ENCODE measurements around the gene RASA3.
"Not testable (repeated sequence)": the region's sequence is repeated elsewhere in the genome, so short reads cannot be mapped to it uniquely, and the experiment has no call there.

RASA3 gene

GRCh38 chr13:113996081-113996911 is 136.1 kb downstream of the RASA3 start:
- no peak for DNase-seq

GRCh38 chr13:113995051-113995601 is 137.3 kb downstream of the RASA3 start:
- no peak for DNase-seq

DNA sequence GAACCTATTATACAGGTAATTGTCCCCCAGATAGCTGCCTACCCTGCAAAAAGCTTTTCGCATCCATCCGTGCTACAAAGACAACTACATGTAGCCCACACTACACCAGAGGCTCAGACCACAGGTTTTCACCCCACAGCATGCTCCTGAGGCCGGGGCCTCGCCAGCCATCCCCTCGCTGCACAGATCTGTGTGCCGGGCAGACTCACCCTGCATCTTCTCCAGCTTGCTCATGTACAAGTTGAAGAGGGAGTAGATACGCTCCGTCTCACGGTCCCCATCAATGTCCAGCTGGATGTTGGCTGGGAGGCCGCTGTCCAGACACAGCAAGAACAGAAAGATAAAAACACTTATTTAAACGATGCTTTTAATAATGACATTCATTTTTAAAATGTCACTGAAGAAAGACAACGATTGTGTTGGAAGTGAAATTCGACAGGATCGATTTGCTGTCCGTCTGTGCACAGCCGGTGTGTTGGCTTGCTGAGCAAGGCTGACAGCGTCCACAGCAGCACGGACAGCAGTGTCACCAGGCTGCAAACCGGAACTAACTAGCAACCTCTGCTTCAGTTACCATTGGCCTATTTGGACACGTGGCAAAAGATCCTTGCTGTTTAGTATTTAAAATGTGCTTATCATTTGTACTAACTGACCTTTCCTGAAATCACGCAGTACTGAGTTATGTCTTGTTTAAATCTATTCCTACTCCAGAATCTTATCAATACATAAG is 140.0 kb downstream of the RASA3 start:
- no peak for DNase-seq

DNA sequence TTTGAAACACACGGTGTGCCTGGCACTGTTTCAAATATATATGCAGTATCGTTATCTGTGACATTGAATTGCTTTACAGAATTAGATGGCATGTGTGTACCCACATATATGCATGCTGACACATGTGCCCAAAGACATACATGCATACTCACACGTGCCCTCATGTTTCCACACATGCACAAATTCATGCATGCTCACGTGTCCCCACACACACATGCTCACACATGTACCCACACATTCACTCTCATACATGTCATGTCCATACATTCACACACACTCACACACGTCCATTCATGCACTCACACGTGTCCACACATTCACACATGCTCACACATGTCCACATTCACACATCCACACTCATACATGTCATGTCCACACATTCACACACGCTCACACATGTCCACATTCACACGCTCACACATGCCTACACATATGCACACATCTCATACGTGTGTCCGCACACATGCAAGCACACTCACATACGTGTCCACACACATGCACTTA is 140.7 kb downstream of the RASA3 start:
- DNase-seq = no peak

- DNase-seq = no peak
Observed at GRCh38 chr13:113991191-113991669, 141.2 kb downstream of the RASA3 start.

DNA sequence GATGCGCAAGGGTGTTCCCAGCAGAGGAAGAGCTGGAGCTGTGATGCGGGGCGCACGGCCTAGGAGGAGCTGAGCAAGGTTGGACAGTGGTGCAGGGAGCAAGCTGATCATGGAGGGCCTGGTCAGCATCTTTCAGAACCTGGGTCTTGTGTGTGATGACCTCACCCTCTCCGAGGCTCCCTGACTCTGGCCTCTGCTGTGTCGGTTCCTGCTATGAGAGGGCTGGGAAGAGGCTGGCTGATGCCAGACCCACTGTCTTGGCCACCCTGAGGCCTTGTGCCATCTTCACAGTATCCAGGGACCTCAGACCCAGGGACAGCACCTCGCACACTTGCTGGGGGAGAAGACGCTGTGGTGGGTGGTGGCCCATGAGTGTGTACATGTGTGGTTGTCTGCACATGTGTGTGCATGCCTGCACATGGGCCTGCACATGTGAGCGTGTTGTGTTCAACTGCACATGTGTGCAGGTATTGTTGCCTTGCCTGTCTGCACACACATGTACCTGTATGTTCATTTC is 142.0 kb downstream of the RASA3 start:
- DNase-seq = no peak

DNA sequence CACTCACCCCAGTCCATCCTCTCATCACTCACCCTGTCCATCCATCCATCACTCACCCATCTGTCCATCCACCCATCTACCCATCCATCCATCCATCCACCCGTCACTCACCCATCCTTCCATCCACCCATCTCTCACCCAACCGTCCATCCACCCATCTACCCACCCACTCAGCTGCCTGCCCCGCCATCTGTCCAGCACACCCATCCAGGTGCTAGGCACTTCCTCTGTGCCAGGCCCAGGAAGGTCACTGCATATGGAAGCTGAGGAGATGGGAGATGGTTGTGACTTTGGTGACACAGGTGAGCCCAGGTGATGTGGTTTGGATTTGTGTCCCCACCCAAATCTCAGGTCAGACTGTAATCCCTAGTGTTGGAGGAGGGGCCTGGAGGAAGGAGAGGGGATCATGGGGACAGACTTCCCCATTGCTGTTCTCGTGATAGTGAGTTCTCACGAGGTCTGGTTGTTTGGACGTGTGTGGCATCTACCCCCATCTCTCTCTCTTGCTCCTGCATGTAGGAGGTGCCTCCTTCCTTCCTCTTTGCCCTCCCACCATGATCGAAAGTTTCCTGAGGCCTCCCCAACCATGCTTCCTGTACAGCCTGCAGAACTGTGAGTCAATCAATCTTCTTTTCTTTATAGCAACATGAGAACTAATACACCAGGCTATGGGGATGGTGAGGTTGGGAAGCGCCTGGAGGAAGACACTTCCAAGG is 142.7 kb downstream of the RASA3 start:
- DNase-seq = no peak

GRCh38 chr13:113988859-113989258 is 143.6 kb downstream of the RASA3 start:
- not testable (repeated sequence) for DNase-seq

- DNase-seq = no peak
Observed at GRCh38 chr13:113982296-113982661, 150.1 kb downstream of the RASA3 start.

GRCh38 chr13:113981611-113982295 is 150.7 kb downstream of the RASA3 start:
- DNase-seq = no peak

- DNase-seq = no peak
Observed at GRCh38 chr13:113981194-113981605, 151.2 kb downstream of the RASA3 start.

DNA sequence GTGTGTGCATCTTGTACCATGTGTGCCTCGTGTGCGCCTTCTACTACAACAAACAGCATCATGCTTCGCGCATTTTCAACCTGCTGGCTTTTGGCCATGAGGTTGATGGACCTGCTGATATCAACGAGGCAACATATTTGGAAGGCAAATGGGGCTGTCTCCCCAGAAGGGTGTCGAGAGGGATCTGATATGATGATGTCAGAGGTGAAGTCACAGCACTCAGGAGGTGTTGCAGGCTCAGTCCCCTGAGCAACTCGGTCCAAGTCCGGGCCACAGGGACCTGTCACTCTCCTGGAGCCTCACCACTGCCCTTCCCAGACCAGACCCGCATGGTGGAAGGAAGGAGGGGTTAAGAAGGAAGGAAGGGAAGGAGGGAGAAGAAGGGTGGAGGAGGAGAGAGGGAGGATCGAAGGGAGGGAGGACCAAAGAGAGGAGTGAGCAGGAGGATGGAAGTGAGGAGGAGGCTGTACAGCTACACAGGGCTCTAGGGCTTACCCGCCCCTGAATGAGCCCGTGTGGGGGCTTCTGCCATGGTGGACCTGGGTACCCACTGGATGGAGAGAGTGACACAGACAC is 151.8 kb downstream of the RASA3 start:
- no peak for DNase-seq

DNA sequence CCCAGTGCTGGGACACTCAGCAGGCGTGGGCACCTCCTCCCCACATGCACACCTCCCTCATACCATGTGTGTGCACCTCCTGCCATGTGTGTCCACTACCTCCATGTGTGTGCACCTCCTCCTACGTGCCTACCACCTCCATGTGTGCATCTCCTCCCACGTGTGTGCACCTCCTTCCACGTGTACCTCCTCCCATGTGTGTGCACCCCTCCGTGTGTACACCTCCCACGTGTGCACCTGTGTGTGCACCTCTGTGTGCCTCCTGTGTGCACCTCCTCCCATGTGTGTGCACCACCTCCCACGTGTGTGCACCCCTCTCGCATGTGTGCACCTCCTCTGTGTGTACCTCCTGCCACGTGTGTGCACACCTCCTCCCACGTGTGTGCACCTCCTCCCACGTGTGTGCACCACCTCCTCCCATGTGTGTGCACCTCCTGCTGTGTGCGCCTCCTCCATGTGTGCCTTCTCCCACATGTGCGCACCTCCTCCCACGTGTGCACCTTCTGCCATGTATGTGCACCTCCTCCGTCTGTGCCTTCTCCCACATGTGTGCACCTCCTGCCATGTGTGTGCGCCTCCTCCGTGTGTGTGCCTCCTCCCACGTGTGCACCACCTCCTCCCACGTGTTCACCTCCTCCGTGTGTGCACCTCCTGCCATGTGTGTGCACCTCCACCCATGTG is 152.5 kb downstream of the RASA3 start:
- DNase-seq = no peak

- DNase-seq = no peak
Observed at GRCh38 chr13:113978741-113979481, 153.5 kb downstream of the RASA3 start.

GRCh38 chr13:113977976-113978375 is 154.4 kb downstream of the RASA3 start:
- DNase-seq = no peak

DNA sequence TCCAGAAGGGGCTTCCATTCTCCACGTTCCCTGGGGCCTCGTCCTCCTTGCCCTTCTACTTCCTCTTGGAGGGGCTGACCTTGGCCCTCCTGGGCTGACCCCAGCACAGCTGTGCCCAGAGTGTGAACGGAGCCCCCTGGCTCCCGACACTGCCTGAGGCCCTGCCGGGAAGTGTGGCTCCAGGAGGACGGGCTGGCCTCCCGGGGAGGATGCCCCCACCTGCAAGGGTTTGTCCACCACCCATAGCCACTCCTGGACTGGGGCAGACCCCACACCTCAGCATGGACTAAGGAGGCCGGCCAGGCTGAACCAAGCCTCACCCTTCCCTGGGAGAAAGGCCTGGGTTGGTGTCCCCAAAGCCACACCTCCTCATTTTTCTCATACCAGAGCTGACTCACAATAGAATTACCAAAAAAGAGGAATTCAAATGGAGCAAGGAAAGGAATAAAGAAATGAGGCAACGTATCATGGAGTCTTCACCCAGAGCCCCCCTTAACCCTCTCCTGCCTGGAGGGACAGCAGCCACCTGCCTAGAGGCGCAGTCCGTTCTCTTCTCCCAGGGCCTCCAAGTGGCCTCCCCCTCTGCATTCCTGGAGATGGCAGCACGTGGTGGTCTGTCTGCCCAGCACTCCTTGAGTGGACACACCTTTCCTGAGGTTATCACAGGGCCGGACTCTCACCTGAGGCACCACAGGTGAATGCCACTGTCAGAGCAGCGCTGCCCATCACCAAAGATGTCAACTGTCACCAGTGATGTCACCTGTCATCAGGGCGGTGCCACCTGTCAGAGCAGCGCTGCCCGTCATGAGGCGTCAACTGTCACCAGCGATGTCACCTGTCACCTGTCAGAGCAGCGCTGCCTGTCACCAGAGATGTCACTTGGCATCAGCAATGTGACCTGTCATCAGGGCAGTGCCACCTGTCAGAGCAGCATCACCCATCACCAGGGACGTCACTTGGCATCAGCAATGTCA is 155.4 kb downstream of the RASA3 start:
- no peak for DNase-seq

DNA sequence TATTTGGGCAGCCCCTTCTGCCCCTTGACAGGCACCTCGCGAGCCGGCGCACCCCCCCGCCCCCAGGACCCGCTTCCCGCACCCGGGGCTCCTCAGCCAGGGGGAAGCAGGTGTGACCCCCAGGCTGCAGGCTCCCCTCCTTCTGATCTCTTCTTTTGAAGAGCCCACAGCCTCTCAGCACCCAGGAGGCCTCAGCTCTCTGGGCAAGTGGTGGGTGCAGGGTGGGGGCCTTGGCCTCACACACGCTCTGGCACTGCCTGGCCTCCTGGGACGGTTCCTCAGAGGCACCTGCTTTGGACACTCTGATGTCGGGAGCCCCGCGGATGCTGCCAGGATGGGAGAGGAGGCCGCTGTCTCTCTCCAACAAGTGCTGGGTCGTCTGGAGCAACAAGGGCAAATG is 157.0 kb downstream of the RASA3 start:
- no peak for DNase-seq

- no peak for DNase-seq
Observed at GRCh38 chr13:113974304-113975281, 157.8 kb downstream of the RASA3 start.
